NOMO-1 treated with dmso at 0.1 percent for 144 hours (cell line): ENCODE measurements around the gene SLC12A8.

Experiments used
- DNase-seq: peaks from one replicate; lab custom pipeline; 2025; ENCODE audit not compliant: unreplicated experiment; lab: John Stamatoyannopoulos, UW

The SLC12A8 gene

DNA sequence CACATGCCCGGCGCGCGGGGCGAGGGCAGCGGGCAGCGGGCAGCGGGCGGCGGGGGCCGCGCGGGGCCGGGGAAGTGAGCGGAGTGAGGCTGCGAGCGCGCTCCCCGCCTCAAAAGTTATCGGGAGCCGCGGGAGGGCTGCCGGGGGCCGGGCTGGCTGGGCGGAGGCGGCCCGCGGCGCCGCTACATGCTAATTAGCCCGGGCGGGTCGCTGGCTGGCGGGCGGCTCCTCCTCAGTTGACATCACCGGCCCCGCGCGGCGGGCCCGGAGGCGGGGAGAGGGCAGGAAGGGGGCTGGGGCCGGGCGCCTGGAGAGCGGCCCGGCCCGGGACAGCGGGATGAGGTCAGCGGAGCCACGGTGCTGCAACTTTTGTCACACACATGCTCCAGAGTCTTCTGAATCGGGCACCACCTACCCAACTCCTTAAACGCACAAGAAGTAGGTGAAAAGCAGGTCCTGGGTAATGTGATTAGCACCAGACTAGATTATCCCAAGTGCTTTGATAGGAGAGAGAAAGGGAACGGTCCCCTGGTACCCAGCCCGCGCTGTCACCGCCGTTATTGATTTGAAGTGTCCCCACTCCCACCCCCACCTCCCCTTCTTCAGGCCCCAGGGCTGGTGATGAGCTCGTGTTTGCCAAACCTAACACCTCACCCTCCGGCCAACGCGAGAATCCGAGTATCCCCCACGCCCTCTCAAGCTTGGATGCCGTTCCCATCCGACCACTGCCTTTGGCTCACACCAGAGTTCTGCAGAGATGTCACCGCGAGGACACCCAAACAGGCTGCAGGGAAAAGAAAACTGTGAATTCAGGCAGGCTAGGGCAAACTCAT lies 156.4 kb downstream of the SLC12A8 start, which contains the start of gene HEG1:
Gene HEG1, minus strand, starts transcription at position 85 of the 833 bp plus-strand sequence. CDS start 107 bp downstream, outside the sequence.
- DNase-seq = peak; percentile 34

DNA sequence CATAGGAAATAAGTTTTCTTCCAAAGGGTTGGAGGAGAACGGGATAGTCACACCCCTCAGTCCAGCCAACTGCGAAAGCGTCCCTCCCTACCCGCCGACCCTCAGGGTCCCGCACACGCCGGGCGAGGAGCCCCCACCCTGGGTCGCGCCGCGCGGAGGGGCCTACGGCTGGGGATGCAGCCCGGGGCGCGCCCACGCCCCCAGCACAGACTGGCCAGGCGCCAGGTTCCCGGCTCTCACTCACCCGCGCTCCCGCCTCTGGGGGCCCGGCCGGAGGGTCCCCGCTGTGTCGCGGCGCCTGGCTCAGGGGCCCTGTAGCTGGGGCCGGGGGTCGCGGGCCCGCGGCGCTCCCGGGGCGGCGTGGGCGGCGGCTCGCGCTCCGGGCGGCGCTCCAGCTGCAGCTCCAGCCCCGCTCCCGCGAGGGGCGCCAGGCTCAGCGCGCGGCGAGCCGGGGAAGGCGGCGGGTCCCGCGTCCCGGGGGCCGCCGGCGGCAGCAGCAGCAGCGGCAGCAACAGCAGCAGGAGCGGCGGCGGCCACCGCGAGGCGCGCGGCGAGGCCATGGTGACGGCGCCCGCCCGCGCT lies 157.1 kb downstream of the SLC12A8 start:
- DNase-seq = no peak

DNA sequence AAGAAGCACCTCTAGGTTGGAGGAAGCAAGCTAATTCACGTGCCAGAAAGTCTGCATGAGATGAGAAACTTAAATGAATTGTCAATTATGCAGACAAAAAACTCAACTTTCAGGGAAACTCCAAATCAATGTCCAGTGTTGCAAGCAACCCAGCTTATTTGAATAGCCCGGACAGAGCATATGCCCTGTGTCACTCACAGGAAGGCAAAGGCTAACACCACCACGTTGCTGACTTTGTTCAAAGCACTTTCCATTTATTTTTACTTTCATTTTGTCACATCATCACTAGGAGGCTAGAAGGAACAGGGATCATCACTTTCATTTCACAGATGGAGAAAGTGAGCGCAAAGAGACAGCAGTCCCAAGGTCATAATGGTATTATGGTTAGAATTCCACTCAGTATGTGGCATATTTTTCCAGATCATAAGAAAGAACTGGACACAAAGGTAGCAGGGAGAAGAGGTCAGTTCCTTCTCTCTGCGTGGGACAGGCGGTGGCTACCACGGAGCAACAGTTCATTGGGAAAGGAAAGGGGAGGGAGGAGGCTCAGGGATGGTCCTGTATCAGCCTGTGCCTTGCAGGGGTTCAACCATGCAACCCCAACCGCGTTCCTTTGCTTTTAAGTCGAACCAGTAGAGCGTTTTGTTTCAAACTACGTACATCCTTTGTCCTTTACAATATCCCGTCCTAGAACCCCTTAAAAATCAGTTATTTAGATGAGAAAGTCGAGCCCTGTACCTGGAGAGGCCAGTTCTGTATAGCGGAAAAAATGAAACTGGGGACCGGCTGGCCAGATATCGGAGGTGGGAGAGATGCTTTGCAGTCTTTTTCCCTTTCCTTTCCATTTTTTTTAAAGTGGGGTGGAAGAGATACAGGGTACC lies 157.9 kb downstream of the SLC12A8 start:
- no peak for DNase-seq

DNA sequence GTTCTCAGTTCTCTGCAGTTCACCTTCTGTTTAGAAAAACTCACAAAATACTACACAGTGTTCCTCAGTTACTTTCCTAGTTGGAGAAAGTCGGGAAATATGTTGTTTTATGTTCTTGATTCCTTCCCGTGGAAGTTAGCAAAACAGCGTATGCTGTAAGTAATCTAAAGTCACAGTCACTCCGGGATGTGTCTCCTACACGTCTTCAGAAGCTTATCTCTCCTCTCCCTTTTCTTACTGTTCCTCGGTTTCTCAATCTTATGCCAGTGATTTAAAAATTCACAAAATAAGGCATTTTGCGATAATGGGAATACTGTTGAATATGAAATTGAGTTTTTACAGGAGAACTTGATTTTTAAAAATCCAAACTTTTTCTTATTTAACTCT lies 158.5 kb downstream of the SLC12A8 start:
- DNase-seq = no peak

DNA sequence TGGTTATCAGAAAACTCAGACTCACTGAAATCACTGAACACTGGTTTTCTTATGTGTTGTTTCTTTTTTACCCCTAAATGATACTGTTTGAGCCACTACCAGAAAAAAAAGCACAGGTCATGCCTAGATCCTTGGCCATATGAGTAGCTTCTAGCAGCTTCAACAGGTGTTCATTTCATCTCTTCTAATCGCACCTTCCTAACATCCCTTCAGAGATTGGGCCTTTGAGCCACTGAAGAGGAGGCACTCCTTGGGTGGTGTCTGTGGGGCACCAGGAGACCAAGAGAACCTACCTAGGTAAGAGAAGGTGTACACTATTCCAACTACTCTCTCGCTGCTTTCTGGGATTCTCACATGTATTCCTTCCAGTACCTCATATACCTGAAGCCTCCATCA lies 159.2 kb downstream of the SLC12A8 start:
- DNase-seq = no peak

DNA sequence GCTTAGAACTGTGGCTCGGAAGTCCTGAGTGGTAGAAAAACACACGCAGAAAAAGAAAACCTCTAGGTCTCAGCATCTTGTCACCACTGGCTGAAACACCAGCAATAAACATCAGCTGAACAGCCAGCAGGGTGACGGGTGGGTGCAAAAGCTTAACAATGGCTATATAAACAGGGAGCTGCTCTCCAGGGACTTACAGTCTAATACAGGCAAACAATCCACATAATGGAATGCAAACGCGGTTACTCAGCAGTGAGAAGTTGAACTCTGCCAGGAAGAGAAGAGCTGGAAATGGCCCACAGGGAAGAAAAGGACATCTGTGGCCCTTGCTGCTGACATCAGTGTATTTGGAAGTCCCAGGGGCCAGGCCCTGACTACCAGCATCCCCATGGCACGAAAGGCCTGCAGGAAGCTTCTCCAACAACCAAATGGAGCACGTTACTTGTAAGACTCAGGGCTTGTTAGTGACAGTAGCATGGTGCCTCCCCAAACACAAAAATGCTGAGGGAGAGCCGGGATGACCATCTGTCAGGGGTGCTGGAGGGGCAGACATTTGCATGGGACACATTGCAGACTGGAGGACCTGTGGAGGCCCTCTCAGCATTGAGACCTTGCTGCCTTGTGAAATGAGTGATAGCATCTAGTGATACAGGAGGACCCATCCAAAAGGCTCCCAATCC lies 159.8 kb downstream of the SLC12A8 start:
- no peak for DNase-seq

DNA sequence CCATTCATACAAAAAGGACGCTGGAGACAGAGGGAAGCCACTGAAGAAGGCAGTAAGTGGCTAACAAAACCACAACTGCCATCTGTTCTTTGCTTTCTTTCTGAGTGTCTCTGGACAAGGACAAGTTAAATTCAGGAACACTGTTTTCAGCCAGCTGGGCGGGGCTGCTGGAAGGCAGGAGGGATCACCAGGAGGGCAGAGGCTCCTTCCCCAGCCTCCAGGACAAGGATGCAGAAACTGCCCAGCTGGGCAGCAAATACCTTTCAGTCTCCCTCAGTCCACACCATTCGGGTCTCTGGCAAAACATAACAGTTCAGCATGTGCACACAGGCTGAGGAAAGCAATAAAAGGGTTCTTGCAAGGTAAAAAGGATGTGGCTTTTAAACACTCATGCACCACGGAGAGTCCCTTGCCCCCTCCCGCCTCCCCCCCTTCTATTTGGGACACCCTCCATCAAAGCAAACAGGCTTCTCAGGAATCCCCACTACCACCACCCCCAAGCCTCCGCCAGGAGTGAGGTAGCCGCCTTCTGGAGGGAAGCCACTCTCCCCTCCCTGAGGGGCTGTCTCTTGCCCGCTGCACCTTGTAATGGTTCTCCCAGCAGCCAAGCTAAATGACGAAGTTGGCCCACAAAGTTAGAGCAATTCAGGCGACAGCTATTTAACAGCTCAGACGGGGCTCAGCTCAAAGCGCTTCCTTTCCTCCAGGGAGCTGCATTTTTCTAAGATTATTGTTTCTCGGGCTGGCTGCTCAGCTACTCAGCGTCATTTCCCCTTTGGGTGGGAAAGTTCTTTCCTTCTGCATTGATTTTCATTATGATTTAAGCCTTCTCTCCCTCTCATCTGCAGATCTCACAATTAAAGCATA lies 160.6 kb downstream of the SLC12A8 start:
- no peak for DNase-seq

DNA sequence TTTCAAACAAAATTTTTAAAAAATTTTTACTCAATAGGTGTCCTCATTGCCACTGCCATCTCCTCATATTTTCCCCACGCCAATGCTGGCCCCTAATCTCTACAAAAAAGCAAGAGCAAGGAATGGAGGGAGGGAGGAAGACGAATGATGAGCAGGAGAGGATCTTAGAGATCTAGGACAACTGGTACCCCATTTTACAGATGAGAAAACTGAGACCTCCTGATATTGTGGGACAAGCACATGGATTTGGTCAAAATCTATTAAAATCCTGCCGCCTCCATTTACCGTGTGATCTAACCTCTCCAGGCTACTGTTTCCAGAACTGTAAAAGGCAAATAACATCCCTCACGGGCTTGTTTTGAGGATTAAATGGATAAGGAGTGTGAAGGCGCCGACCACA lies 161.3 kb downstream of the SLC12A8 start:
- DNase-seq = no peak

DNA sequence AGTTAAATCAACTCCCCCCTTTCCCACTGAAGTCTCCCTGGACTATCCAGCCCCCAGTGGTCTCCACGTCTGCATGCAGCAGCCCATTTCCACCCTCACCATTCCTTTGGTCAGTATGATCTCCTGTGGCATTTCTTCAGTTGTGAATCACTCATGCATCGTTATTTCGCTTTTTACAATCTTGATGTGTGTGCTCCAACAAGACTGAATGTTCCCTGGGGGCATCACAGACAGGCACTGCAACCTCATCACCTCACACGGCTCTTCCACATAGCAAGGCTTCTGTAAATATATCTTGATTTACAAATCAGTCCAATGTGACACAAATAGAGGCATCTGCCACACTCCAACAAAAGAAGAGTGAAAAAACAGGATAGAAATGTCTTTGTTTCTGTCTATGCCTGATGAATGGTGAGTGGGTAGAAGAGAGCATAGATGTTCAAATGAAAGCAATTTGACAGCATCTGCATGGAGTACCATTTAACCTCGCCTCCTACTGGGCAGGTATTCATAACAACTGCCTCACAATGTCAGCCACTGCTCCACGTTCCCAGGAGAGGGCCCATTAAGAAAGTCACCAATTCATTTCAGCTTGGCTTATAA lies 162.0 kb downstream of the SLC12A8 start:
- DNase-seq = no peak

DNA sequence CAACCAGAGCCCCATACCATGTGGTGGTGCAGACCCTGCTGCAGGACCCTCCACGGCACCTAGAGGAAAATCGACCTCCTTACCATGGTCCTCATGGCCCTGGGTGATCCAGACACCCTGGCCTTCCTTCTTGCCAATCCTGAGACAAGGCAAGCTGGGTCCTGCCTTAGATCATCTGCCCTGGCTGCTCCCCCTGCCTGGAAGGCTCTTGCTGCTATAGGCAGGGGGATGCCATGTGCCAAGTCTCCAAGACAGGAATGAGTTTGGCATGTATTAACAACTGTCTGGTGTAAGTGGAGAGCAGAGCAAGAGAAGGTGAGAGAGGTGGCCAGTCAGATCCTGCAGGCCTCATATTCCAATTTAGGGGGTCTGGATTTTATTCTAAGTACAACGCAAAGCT lies 164.3 kb downstream of the SLC12A8 start:
- DNase-seq = no peak

DNA sequence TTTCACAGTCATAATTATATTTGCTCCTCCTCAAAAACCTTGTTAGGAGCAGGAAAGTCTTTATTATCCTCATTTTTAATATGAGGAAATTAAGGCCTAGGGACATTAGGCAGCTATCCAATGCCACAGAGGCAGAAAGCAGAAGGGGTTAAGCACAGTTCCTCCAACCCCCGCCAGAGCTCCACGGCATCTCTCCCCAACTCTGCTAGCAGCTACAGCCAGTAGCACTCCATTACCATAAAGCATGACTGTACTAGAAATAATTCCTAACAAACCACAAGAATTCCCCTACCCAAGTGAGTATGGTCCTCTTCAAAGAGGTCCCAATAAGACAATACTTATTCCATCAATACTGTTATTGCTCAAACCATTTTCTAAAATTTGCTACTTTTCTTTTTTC lies 166.6 kb downstream of the SLC12A8 start:
- no peak for DNase-seq

DNA sequence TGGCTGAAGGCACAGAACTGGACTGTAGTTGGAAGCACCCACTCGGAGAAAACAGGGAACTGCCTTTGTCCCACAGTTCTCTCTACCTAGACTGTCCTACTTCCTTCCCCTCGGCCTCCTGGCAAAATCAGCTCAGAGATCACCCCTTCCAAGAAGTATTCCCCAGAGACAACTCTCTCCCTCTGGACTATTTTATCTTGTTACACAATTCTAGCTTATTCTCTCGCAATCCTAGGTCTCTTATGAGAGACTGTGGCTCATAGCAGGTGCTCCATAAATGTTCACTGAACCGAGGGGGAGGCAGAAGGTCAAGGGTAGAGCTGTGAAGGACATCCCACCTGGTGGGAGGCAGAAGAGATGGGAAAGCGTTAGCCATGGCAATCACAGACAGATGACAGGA lies 167.4 kb downstream of the SLC12A8 start:
- DNase-seq = no peak

DNA sequence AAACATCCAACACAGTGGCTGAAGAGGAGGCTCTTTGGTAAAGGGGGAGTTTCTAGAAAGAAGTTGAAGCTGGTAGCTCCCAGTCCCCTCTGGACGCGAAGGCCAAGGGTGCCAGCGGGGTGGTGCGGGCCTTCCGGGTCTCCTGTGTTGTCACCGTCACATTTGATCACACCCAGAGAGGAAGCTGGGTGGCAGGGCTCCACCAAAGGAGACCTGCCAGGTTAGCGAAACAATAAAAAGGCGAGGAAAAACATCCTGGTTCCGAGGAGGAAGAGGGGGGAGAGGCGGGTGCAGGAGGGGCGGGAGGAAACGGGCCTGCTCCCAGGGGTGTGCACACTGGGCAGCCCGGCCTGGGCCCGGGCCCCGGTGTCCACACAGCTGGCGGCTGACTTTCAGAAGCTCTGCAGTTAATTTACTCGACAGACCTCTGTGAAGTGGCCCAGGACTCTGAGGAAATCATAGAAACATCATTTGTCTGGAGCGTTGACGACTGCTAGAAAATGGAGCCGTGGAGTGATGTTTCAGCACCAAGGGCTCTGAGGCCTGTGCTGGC lies 168.9 kb downstream of the SLC12A8 start:
- DNase-seq = no peak

DNA sequence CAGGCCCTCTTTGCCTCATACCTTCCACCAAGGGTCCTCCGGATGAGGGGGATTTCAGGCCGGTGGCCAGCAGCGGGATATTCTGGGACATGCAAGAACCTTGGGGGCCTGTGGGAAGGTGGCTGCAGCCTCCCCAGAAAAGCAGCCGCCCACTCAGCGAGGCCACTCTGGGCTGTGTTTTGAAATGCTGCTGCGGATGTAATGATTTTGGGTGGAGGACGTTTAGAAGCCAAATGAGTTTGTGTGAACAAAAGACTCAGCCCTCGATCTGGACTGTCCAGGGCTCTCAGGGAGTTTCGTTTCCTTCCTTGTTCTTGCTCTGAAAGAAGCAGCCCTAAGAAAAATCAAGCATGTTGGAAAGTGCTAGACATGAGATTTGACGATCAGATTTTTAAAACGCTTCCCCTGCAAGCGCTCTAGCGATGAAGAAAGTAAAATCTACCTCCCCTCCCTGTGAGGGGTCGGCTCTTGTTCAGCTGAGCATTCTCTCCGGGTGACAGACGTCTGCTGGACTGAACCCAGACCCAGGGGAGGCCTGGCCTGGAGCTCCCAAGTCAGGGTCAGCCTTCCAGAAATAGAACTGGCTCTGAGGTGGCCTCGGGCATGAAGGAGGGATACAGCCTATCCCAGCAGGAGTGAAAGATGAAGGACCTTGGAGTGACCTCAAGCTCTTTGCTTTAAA lies 169.7 kb downstream of the SLC12A8 start:
- no peak for DNase-seq

DNA sequence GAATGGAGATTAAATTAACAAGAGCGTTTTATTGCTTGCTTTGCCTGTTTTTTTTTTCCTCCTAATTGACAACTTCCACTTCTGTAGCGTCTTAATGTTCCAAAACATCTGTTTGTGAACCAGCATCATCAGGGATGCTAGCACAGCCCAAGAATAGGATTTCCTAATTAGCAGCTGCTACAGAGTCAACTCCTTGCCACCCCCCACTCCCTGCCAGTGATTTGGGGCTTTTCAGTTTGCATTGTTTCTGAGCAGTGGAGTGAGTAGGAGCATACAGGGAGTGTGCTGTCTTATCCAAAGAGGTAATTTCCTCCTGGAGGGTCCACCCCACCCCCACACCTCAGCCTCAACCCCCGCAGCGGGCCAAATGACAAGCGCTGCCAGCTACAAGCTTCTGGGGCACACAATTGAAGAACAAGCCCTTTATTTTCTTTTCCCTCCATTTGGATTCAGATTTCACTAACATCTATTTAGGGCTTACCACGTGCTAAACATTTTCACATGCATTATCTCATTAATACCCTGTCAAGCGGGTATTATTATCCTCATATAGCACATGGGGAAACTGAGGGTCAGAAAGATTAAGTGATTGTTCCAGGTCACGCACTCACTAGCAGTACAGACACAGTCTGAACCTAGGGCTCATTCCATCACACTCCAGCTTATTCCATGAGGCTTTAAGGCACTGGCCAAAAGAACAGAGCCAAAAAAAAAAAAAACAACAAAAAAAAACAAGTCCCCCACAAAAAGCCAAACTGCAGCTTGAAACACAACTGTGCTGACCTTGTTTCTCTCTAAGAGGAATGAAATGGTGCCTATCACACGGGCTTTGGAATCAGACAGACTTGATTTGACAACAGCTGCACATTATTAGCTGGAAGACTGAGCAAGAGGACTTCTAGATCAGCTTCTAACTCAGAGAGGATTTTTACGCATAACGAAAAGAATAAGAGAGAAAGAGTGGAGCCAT lies 173.1 kb downstream of the SLC12A8 start:
- DNase-seq = no peak

DNA sequence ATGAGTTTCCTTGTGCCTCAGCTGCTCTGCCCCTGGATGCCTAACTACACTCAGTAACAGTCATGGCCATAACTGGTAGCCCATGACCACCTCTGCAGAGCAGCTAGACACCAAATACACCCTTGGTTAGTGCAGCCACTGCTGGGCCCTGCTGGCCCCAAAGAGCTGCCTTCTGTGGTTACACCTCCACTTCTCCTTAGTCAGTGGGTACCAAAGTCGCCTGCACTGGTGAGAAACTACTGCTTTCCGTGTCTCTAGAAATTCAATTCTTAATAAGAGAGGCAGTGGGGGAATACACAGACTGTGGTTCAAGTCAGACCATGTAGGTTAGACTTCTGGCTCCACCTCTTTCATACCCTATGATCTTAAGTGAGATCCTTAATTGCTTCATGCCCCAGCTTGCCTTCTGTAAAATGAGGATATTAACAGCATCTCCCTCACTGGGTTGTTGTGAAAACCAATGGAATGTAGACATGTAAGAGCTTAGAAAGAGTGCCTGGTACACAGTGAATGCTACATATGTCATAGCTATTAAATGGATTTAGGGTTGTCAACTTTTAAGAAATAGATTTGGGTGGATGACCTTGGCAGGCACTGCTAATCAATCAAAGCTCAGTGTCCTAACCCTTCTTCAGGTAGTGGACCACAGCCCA lies 174.9 kb downstream of the SLC12A8 start:
- DNase-seq = no peak

DNA sequence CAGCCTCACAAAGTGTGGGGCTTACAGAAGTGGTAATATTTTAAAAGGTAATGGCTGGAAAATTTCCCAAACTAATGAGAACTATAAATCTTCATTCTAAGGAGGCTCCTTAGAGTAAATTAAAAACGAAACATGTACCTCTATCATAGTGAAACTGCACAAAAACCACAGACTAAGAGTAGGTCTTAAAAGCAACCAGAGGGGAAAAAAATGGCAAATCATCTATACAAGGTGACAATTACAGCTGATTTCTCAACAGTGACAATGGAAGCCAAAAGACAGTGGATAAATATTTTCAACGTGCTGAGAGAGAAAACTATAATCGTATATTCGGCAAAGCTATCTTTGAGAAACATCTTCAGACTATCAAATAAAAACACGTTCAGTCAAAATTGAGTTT lies 177.3 kb downstream of the SLC12A8 start:
- no peak for DNase-seq
